ENCODE data around the gene DCST2. TPM values are rescaled to one million over a fixed set of nuclear protein-coding genes. Genes with fewer than 3 reads are reported as not detected.

Gene DCST2
- total and polyA plus RNA-seq, 10 of the 15 experiments (the other 5 are each of a cell fraction or from before 2014, with no cell fraction given), result 0.33 to 0.41 (median 0.36) TPM; not detected in 7

- CTCF ChIA-PET, result interaction anchor here (0.5 to 11.0 kb wide), 7 partner anchors 14 to 299 kb away, joined by 3 to 226 read pairs (median 4); partner anchors contain the start of genes CKS1B, FLAD1, PBXIP1 and SHC1
- intact Hi-C loops (cut with micrococcal nuclease; ENCODE audit: unreplicated experiment), result no loop called here
- peak; percentile 37; the same call in 2 of the 3 replicates for ATAC-seq
Observed at GRCh38 chr1:154992721-154993571, 40.6 kb downstream of the DCST2 start.

More at GRCh38 chr1:154992721-154993571, 40.6 kb downstream of the DCST2 start:
- Histone ChIP-seq H3K9ac (ENCODE audit: control insufficient read depth, insufficient read depth, low read length) (no peak overlapping the region), H3K36me3 (ENCODE audit: control insufficient read depth in 2 of 2, insufficient read depth in 2 of 2, low read length in 1 of 2) (peaks cover 11 to 14% of the 10 kb centered on the region in 2 experiments; a peak in 3 of 4 replicates), H3K4me3 (no peak overlapping the region), H4K20me1 (ENCODE audit: control insufficient read depth, insufficient read depth) (no peaks in the 10 kb centered on the region), H3K4me1 (ENCODE audit: control insufficient read depth, insufficient read depth, low read length) (peaks cover 9% of the 10 kb centered on the region), H3K27ac (ENCODE audit: control insufficient read depth, insufficient read depth) (no peak overlapping the region), H3K4me2 (ENCODE audit: control insufficient read depth, insufficient read depth) (no peak overlapping the region), H2AFZ (ENCODE audit: control insufficient read depth, low read depth, low read length) (no peak overlapping the region), H3K9me3 (replicated peaks; ENCODE audit: control insufficient read depth, insufficient read depth, low read length) (no peaks in the 10 kb centered on the region), H3K79me2 (ENCODE audit: control insufficient read depth, insufficient read depth, low read length) (no peaks in the 10 kb centered on the region; the same call in 1 of the 2 replicates), H3K27me3 (replicated peaks in 1 of 2; ENCODE audit: control insufficient read depth in 2 of 2, insufficient read depth in 2 of 2, low read length in 1 of 2) (no peaks in the 10 kb centered on the region)
- in situ Hi-C loops (cut with MboI), result no loop called here
- POLR2A ChIA-PET, result interaction anchor here (1.4 kb wide), 1 partner anchor 10 kb away, joined by 4 read pairs; the partner anchor contains the start of gene FLAD1
- TF ChIP-seq KDM1A (IDR thresholded peaks at IDR 0.05; ENCODE audit: borderline replicate concordance) (no peak), SP1 (IDR thresholded peaks at IDR 0.05; ENCODE audit: low read depth, low read length) (no peak), NR2F1 (conservative IDR thresholded peaks at IDR 0.05) (no peak), CTCF (IDR thresholded peaks at IDR 0.05 in 2 of 3, conservative IDR thresholded peaks at IDR 0.05 in 1 of 3; ENCODE audit: control insufficient read depth in 2 of 3, extremely low read depth in 1 of 3, insufficient read depth in 1 of 3, low read depth in 3 of 3, low read length in 3 of 3) (peak; percentile 8 to 30 (median 21); a peak in 3 of 6 replicates), CREM (IDR thresholded peaks at IDR 0.05; ENCODE audit: low read depth) (no peak), SUPT20H (IDR thresholded peaks at IDR 0.05; ENCODE audit: borderline replicate concordance, control insufficient read depth, low read depth, low read length) (no peak), PBX3 (IDR thresholded peaks at IDR 0.05; ENCODE audit: insufficient replicate concordance, low read depth, low read length) (no peak)
- 82% methylated on average over 14 of the region's 14 CpGs for WGBS (ENCODE audit: insufficient coverage, insufficient replicate concordance, low lambda C conversion rate, missing lambda C conversion rate)
- no TSS peak for BruUV-seq (replicated peaks)
- SMC1A ChIA-PET (ENCODE audit: uncharacterized antibody, unreplicated experiment), result interaction anchor here (0.6 to 8.1 kb wide), 3 partner anchors 9 to 24 kb away, joined by 3 to 69 read pairs (median 6); partner anchors contain the start of gene FLAD1
- RAD21 ChIA-PET (ENCODE audit: unreplicated experiment), result interaction anchor here (1.5 kb wide), 1 partner anchor 9 kb away, joined by 9 read pairs; the partner anchor contains the start of gene FLAD1
- FAIRE-seq, result no peak
- no peak for DNase-seq (ENCODE audit: low read depth, low spot score)
